NCI-H510A treated with DMSO at 0.1 percent for 48 hours (cell line): ENCODE measurements around the gene MR1.

ENCODE experiments used
- DNase-seq: peaks from one replicate; lab custom pipeline; 2025; lab: John Stamatoyannopoulos, UW

Gene MR1

GRCh38 chr1:181108304-181108867 is 74.6 kb downstream of the MR1 start:
- DNase-seq = no peak

- no peak for DNase-seq
Measured at GRCh38 chr1:181110013-181110412, 76.2 kb downstream of the MR1 start.
